Natural killer cell (primary cell): Measurements from ENCODE around the gene SPCS3. TPM values are rescaled to one million over a fixed set of nuclear protein-coding genes. Genes with fewer than 3 reads are reported as not detected.

Experiments
- ATAC-seq, 3 donors: fragments of 150-1000 bp in 2 of 3; fragments of 200-7000 bp in 1 of 3; cut with Tn5 transposase; 1 replicate in 1 of 3; 2 replicates in 2 of 3; pipeline ENCODE4 v1.10.0; 2021; ENCODE audit warnings: mild to moderate bottlenecking in 2 of 3, moderate library complexity in 2 of 3
- DNase-seq, 2 donors: peaks; one replicate each; pipeline versions ENCODE4 v3.0.0 to v3.0.0-alpha.2; 2013 to 2021; ENCODE audit warnings: mixed read lengths in 1 of 2
- H3K27ac ChIP-seq: one replicate; pipeline ENCODE4 v1.5.1; 2013; ENCODE audit warnings: mild to moderate bottlenecking, low read length
- H3K27me3 ChIP-seq: one replicate; pipeline ENCODE4 v1.6.1; 2013; ENCODE audit warnings: low read length; ENCODE audit not compliant: control insufficient read depth, insufficient read depth
- H3K36me3 ChIP-seq: one replicate; pipeline ENCODE4 v1.6.1; 2013; ENCODE audit warnings: low read length; ENCODE audit not compliant: control insufficient read depth, insufficient read depth
- H3K4me1 ChIP-seq: one replicate; pipeline ENCODE4 v1.6.1; 2013; ENCODE audit warnings: low read length; ENCODE audit not compliant: control insufficient read depth, insufficient read depth
- H3K4me3 ChIP-seq: one replicate; pipeline ENCODE4 v1.5.1; 2013; ENCODE audit warnings: low read length
- H3K9me3 ChIP-seq: one replicate; pipeline ENCODE4 v1.6.1; 2013; ENCODE audit warnings: low read length; ENCODE audit not compliant: control insufficient read depth, insufficient read depth
- H3K27ac Mint-ChIP-seq, 2 donors: one replicate each; pipeline ENCODE4 v1.8.0; 2022; ENCODE audit warnings: mild to moderate bottlenecking in 2 of 2, mixed read lengths in 2 of 2, moderate library complexity in 1 of 2
- H3K27me3 Mint-ChIP-seq, 2 donors: one replicate each; pipeline ENCODE4 v1.8.0; 2022; ENCODE audit warnings: low read depth in 2 of 2, mixed read lengths in 2 of 2
- H3K36me3 Mint-ChIP-seq: one replicate; pipeline ENCODE4 v1.8.0; 2022; ENCODE audit warnings: mixed read lengths
- H3K4me1 Mint-ChIP-seq, 2 donors: one replicate each; pipeline ENCODE4 v1.8.0; 2022; ENCODE audit warnings: mixed read lengths in 2 of 2
- H3K4me3 Mint-ChIP-seq: one replicate; pipeline ENCODE4 v1.8.0; 2022; ENCODE audit warnings: mild to moderate bottlenecking, moderate library complexity, mixed read lengths
- H3K9me3 Mint-ChIP-seq, 2 donors: one replicate each; pipeline ENCODE4 v1.8.0; 2022; ENCODE audit warnings: mixed read lengths in 2 of 2
- WGBS: methylation state at CpG from one replicate; pipeline ENCODE4 v1.1.7; 2013; ENCODE audit warnings: missing lambda C conversion rate; ENCODE audit not compliant: insufficient coverage; 5-methylcytosine and 5-hydroxymethylcytosine counted together
- intact Hi-C: fragments of 100-400 bp; cut with micrococcal nuclease; formaldehyde crosslinking; loops from one replicate; pipeline ENCODE4 v1.14.2; 2022
- total RNA-seq, 4 donors: library from RNA; stranded (reverse); fragments of 120-200 nt in 1 of 4; gene quantifications; one replicate each; pipeline versions ENCODE4 v1.2.3 to v1.2.4, GENCODE V29; 2013 to 2022
- TF ChIP-seq, protein P1 (sequence below): fragments of 200-600 bp; IDR thresholded peaks from one replicate; pipeline ENCODE4 v1.8.0; 2022; ENCODE audit warnings: antibody characterized with exemption

SPCS3 gene
- total RNA-seq, 3 donors from 2014 or later (not counting 1 experiment from before 2014, with no cell fraction given) = 157 to 204 (median 171) TPM

DNA sequence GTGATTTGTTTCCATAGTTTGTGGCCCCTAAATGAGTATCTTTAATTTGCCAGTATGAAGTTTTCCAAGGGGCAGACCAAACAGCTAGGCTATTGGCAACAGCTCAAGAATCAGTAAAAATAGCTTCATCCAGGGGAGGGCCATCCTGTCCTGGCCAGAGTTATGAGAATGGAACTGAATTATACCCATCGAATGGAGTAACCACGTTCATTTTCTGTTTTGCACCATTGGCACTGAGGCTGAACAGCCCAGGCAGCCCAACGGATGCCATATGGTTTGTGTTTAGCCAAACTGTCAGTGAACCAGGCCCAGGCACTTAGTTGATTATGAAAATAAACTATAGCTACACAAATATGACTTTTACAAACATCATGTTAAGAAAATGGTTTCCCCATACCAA is 33.0 kb upstream of the SPCS3 start:
- H3K36me3 ChIP-seq = no peaks in the 10 kb centered on the region
- H3K9me3 ChIP-seq = no peaks in the 10 kb centered on the region
- ATAC-seq = no peak
- DNase-seq = no peak
- no peaks in the 10 kb centered on the region for H3K4me1 ChIP-seq
- H3K4me1 Mint-ChIP-seq = no peaks in the 10 kb centered on the region
- H3K9me3 Mint-ChIP-seq = no peaks in the 10 kb centered on the region
- intact Hi-C loops = no loop called here
- no peak overlapping the region for H3K27ac ChIP-seq
- no peaks in the 10 kb centered on the region for H3K36me3 Mint-ChIP-seq
- H3K27me3 Mint-ChIP-seq = peaks cover 0 to 12% of the 10 kb centered on the region in 2 donors
- H3K27ac Mint-ChIP-seq = no peak overlapping the region
- WGBS = 73% methylated on average over 3 of the region's 3 CpGs
- H3K4me3 ChIP-seq = no peak overlapping the region
- H3K4me3 Mint-ChIP-seq = no peak overlapping the region
- TF ChIP-seq, protein P1, sequence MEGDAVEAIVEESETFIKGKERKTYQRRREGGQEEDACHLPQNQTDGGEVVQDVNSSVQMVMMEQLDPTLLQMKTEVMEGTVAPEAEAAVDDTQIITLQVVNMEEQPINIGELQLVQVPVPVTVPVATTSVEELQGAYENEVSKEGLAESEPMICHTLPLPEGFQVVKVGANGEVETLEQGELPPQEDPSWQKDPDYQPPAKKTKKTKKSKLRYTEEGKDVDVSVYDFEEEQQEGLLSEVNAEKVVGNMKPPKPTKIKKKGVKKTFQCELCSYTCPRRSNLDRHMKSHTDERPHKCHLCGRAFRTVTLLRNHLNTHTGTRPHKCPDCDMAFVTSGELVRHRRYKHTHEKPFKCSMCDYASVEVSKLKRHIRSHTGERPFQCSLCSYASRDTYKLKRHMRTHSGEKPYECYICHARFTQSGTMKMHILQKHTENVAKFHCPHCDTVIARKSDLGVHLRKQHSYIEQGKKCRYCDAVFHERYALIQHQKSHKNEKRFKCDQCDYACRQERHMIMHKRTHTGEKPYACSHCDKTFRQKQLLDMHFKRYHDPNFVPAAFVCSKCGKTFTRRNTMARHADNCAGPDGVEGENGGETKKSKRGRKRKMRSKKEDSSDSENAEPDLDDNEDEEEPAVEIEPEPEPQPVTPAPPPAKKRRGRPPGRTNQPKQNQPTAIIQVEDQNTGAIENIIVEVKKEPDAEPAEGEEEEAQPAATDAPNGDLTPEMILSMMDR = no peak
- H3K27me3 ChIP-seq = no peaks in the 10 kb centered on the region

DNA sequence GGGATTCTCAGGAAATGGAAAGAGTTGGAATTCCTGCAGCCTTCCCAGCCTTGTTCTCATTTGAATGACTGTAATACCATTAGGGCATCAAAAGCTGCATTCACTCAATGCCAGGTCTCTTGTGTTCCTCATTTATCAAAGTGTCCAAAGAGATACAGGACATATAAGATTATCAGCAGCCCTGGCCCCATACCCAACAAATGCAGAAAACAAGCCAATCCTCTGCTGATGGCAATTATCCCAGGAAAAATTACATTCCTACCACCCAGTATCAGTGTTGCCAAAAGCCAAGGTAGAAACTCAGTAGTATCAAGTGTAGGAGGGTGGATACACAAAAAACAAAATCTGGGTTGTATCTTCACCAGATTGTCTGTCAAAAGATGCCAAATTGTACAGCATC is 32.2 kb upstream of the SPCS3 start:
- H3K4me1 ChIP-seq = no peaks in the 10 kb centered on the region
- peaks cover 0 to 14% of the 10 kb centered on the region in 2 donors for H3K27me3 Mint-ChIP-seq
- DNase-seq (no peak), ATAC-seq (no peak)
- no peaks in the 10 kb centered on the region for H3K36me3 Mint-ChIP-seq
- H3K4me3 ChIP-seq = no peak overlapping the region
- H3K4me1 Mint-ChIP-seq = no peaks in the 10 kb centered on the region
- TF ChIP-seq, protein P1 = no peak
- no peak overlapping the region for H3K4me3 Mint-ChIP-seq
- no peaks in the 10 kb centered on the region for H3K9me3 Mint-ChIP-seq
- no peaks in the 10 kb centered on the region for H3K36me3 ChIP-seq
- H3K27ac ChIP-seq = no peak overlapping the region
- H3K27me3 ChIP-seq = no peaks in the 10 kb centered on the region
- H3K9me3 ChIP-seq = no peaks in the 10 kb centered on the region
- intact Hi-C loops = no loop called here
- H3K27ac Mint-ChIP-seq = no peak overlapping the region

DNA sequence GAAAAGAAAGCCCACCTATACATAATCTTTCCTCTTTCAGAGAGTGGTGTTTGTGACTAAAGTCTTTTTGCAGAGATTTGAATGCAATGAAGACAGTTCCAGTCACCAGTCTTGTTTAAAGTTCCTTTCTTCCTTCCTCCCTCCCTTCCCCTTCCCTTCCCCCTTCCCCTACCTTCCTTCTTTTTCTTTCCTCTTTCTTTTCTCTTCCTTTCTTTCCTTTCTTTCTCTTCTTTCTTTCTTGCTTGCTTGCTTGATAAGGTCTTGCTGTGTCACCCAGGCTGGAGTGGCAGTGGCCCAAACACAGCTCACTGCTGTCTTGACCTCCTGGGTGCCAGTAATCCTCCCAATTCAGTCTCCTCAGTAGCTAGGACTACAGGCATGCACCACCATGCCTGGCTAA is 31.7 kb upstream of the SPCS3 start:
- peaks cover 0 to 19% of the 10 kb centered on the region in 2 donors for H3K27me3 Mint-ChIP-seq
- Histone ChIP-seq H3K4me1 (no peaks in the 10 kb centered on the region), H3K27me3 (no peaks in the 10 kb centered on the region), H3K27ac (no peak overlapping the region), H3K9me3 (no peaks in the 10 kb centered on the region), H3K36me3 (no peaks in the 10 kb centered on the region), H3K4me3 (no peak overlapping the region)
- intact Hi-C loops = no loop called here
- TF ChIP-seq, protein P1 = no peak
- no peaks in the 10 kb centered on the region for H3K36me3 Mint-ChIP-seq
- no peak overlapping the region for H3K27ac Mint-ChIP-seq
- no peaks in the 10 kb centered on the region for H3K4me1 Mint-ChIP-seq
- DNase-seq (no peak), ATAC-seq (no peak)
- H3K9me3 Mint-ChIP-seq = no peaks in the 10 kb centered on the region
- no peak overlapping the region for H3K4me3 Mint-ChIP-seq

DNA sequence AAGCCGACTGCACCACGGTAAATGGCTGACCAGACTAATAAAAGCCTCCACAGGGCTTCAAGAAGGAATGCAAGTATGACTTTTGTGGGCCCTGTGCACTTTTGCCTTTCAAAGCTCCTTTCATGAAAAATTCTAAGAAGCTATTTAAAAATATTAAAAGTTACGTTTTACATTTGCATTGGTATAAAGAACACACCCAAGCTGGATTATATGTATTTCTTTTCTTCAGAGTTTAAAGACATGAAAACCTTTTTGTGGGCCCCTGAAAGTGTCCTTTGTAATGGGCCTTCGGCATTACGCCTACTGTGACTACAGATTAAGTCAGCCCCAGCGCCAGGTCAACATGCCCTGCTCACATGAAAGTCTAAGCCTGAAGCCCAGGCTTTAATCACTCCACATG is 30.2 kb upstream of the SPCS3 start:
- intact Hi-C loops = no loop called here
- no peaks in the 10 kb centered on the region for H3K36me3 Mint-ChIP-seq
- H3K27ac ChIP-seq = no peak overlapping the region
- no peak overlapping the region for H3K4me3 Mint-ChIP-seq
- 71% methylated on average over 5 of the region's 6 CpGs for WGBS
- H3K4me3 ChIP-seq = no peak overlapping the region
- H3K27ac Mint-ChIP-seq = no peak overlapping the region
- H3K4me1 ChIP-seq = no peaks in the 10 kb centered on the region
- H3K4me1 Mint-ChIP-seq = no peaks in the 10 kb centered on the region
- H3K27me3 ChIP-seq = no peaks in the 10 kb centered on the region
- H3K9me3 ChIP-seq = no peaks in the 10 kb centered on the region
- TF ChIP-seq, protein P1 = no peak
- ATAC-seq (no peak), DNase-seq (no peak)
- H3K27me3 Mint-ChIP-seq = peaks cover 2 to 24% of the 10 kb centered on the region in 2 donors
- no peaks in the 10 kb centered on the region for H3K9me3 Mint-ChIP-seq
- no peaks in the 10 kb centered on the region for H3K36me3 ChIP-seq
